ENCODE measurements around the gene ALDH6A1. TPM values are rescaled to one million over a fixed set of nuclear protein-coding genes. Genes with fewer than 3 reads are reported as not detected.
"Not testable (repeated sequence)": the region's sequence is repeated elsewhere in the genome, so short reads cannot be mapped to it uniquely, and the experiment has no call there.

ALDH6A1 gene
- polyA plus RNA-seq, 3 donors, result 2.5 to 15.1 (median 8.8) TPM

DNA sequence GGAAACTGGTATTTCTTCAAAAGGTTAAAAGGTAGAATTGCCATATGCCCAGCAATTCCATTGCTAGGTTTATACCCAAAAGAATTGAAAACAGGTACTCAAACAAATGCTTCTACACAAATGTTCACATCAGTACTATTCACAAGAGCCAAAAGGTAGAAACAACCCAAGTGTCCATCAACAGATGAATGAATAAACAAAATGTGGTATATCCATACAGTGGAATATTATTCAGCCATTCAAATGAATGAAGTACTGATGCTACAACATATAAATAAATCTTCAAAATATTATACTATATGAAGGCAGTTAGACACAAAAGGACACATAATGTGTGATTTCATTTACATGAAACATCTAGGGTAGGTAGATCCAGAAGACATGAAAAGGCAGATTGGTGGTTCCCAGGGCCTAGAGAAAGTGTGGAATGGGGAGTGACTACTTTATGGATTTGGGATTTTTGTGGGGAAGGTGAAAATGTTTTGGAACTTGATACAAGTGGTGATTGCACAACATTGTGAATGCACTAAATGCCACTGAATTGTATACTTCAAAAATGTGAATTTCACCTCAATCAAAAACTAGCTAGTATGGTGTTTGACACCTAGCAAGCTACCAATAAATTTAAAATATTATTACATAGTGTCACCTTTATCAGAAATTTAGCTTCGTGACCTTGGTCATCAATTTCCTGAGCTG is 42.2 kb upstream of the ALDH6A1 start:
- no peaks in the 10 kb centered on the region for H4K20me1 ChIP-seq (ENCODE audit: insufficient read depth, low read length)
- no peak overlapping the region for H2AFZ ChIP-seq (ENCODE audit: insufficient read depth, low read depth, low read length, poor library complexity, severe bottlenecking)
- H3K4me3 Mint-ChIP-seq, result no peak overlapping the region
- H3K9me3 ChIP-seq (replicated peaks in 1 of 2; ENCODE audit: control insufficient read depth in 1 of 2, insufficient read depth in 1 of 2, low read length in 2 of 2), result no peaks in the 10 kb centered on the region
- intact Hi-C loops (cut with micrococcal nuclease), result no loop called here
- no peaks in the 10 kb centered on the region for H3K27me3 Mint-ChIP-seq (ENCODE audit: low read depth in 3 of 3)
- H3K9me3 Mint-ChIP-seq, result peaks cover 0 to 6% (median 0%) of the 10 kb centered on the region in 7 donors
- H3K27me3 ChIP-seq (ENCODE audit: control insufficient read depth in 2 of 2, insufficient read depth in 2 of 2, low read length in 2 of 2), result no peaks in the 10 kb centered on the region
- peaks cover 8 to 14% of the 10 kb centered on the region in 2 donors for H3K36me3 Mint-ChIP-seq
- no peak overlapping the region for H3K27ac ChIP-seq (ENCODE audit: low read depth in 1 of 2, low read length in 2 of 2)
- no peak for TF ChIP-seq CTCF (IDR thresholded peaks at IDR 0.05)
- no peaks in the 10 kb centered on the region for H3K79me2 ChIP-seq (ENCODE audit: insufficient read depth, low read length)
- H3K9ac ChIP-seq (ENCODE audit: insufficient read depth, low read length, poor library complexity, severe bottlenecking), result no peak overlapping the region
- WGBS (ENCODE audit: insufficient coverage), result no CpG with 5 or more reads among the region's 1 CpG
- no peak overlapping the region for H3K4me2 ChIP-seq (replicated peaks; ENCODE audit: extremely low read depth, low read length, poor library complexity, severe bottlenecking)
- peaks cover 0 to 4% of the 10 kb centered on the region in 2 donors for H3K36me3 ChIP-seq (replicated peaks in 1 of 2; ENCODE audit: control insufficient read depth in 1 of 2, insufficient read depth in 2 of 2, low read length in 2 of 2)
- peaks cover 8% of the 10 kb centered on the region for H3K4me1 Mint-ChIP-seq
- peaks cover 5 to 9% of the 10 kb centered on the region in 2 donors for H3K4me1 ChIP-seq (ENCODE audit: control insufficient read depth in 1 of 2, insufficient read depth in 2 of 2, low read length in 2 of 2)
- no peak overlapping the region for H3K27ac Mint-ChIP-seq
- DNase-seq, result no peak
- H3K4me3 ChIP-seq (replicated peaks in 1 of 3; ENCODE audit: low read depth in 2 of 3, low read length in 3 of 3), result no peak overlapping the region

GRCh38 chr14:74125487-74125886 is 41.2 kb upstream of the ALDH6A1 start:
- H3K27me3 ChIP-seq (ENCODE audit: control insufficient read depth in 2 of 2, insufficient read depth in 2 of 2, low read length in 2 of 2); intact Hi-C loops (cut with micrococcal nuclease); H3K79me2 ChIP-seq (ENCODE audit: insufficient read depth, low read length); H2AFZ ChIP-seq (ENCODE audit: insufficient read depth, low read depth, low read length, poor library complexity, severe bottlenecking); H3K9ac ChIP-seq (ENCODE audit: insufficient read depth, low read length, poor library complexity, severe bottlenecking); H3K27ac ChIP-seq (ENCODE audit: low read depth in 1 of 2, low read length in 2 of 2); H3K4me3 ChIP-seq (replicated peaks in 1 of 3; ENCODE audit: low read depth in 2 of 3, low read length in 3 of 3); DNase-seq; H3K4me1 ChIP-seq (ENCODE audit: control insufficient read depth in 1 of 2, insufficient read depth in 2 of 2, low read length in 2 of 2); H3K9me3 Mint-ChIP-seq; H3K4me3 Mint-ChIP-seq; H3K27ac Mint-ChIP-seq; H3K9me3 ChIP-seq (replicated peaks in 1 of 2; ENCODE audit: control insufficient read depth in 1 of 2, insufficient read depth in 1 of 2, low read length in 2 of 2); H3K4me2 ChIP-seq (replicated peaks; ENCODE audit: extremely low read depth, low read length, poor library complexity, severe bottlenecking); H3K27me3 Mint-ChIP-seq (ENCODE audit: low read depth in 3 of 3); H3K4me1 Mint-ChIP-seq; H4K20me1 ChIP-seq (ENCODE audit: insufficient read depth, low read length): not testable (repeated sequence)
- no CpG with 5 or more reads among the region's 5 CpGs for WGBS (ENCODE audit: insufficient coverage)
- peaks cover 16 to 24% of the 10 kb centered on the region in 2 donors for H3K36me3 Mint-ChIP-seq
- peaks cover 0 to 12% of the 10 kb centered on the region in 2 donors for H3K36me3 ChIP-seq (replicated peaks in 1 of 2; ENCODE audit: control insufficient read depth in 1 of 2, insufficient read depth in 2 of 2, low read length in 2 of 2)

All from CD14-positive monocyte (primary cell).